Gastrocnemius medialis (tissue), 4 donors: ENCODE results near the gene SLC7A4. TPM values are rescaled to one million over a fixed set of nuclear protein-coding genes. Genes with fewer than 3 reads are reported as not detected.

Experiments used
- ATAC-seq, 2 donors: fragments of 150-250 bp; one replicate each; pipeline ENCODE4 v1.9.1; 2016
- DNase-seq, 2 donors: peaks; one replicate each; pipeline ENCODE4 v3.0.0-alpha.2; 2019
- H3K27ac ChIP-seq, 4 donors: fragments of 200-600 bp; sonication (generic); 1 replicate in 1 of 4; 2 replicates in 3 of 4; pipeline ENCODE4 v1.5.1; 2016 to 2018; ENCODE audit warnings: mild to moderate bottlenecking in 2 of 4, moderate library complexity in 1 of 4
- H3K27me3 ChIP-seq, 3 donors: fragments of 200-600 bp; sonication (generic) in 2 of 3; 1 replicate in 1 of 3; 2 replicates in 2 of 3; pipeline versions ENCODE4 v1.5.1 to v1.6.0; 2016 to 2019; ENCODE audit warnings: mild to moderate bottlenecking in 1 of 3, moderate library complexity in 1 of 3
- H3K36me3 ChIP-seq, 2 donors: fragments of 200-600 bp; sonication (generic) in 1 of 2; one replicate each; pipeline ENCODE4 v1.5.1; 2017 to 2018
- H3K4me1 ChIP-seq, 2 donors: fragments of 200-600 bp; sonication (generic) in 1 of 2; one replicate each; pipeline ENCODE4 v1.5.1; 2016 to 2017; ENCODE audit warnings: mild to moderate bottlenecking in 2 of 2
- H3K4me3 ChIP-seq, 4 donors: fragments of 200-600 bp; sonication (generic) in 3 of 4; 1 replicate in 1 of 4; 2 replicates in 3 of 4; pipeline ENCODE4 v1.5.1; 2016 to 2019; ENCODE audit warnings: mild to moderate bottlenecking in 2 of 4
- H3K9me3 ChIP-seq, 3 donors: fragments of 200-600 bp; sonication (generic) in 2 of 3; 1 replicate in 1 of 3; 2 replicates in 2 of 3; pipeline ENCODE4 v1.5.1; 2016 to 2019
- POLR2A ChIP-seq, 2 donors: fragments of 450-650 bp; IDR thresholded peaks; one replicate each; pipeline ENCODE4 v1.6.1; 2017; ENCODE audit warnings: antibody characterized with exemption in 2 of 2, mild to moderate bottlenecking in 2 of 2, moderate library complexity in 2 of 2
- in situ Hi-C, 4 donors: fragments of 200-750 bp; cut with MboI; loops; one replicate each; pipeline versions ENCODE4 v1.15.0 to v1.8.0; 2017; ENCODE audit warnings: low sequenced_read_pairs in 4 of 4
- intact Hi-C: fragments of 100-400 bp; cut with DNase I; formaldehyde crosslinking; loops from one replicate; pipeline ENCODE4 v1.15.1; 2023; ENCODE audit warnings: low total_unique reads
- total RNA-seq, 4 donors: library from RNA; depleted of rRNA; stranded (reverse); fragments of >200 nt; gene quantifications; one replicate each; pipeline versions ENCODE4 v1.1.0 to v1.2.3, GENCODE V29; 2016
- TF ChIP-seq, protein P1 (sequence below), 5 experiments: fragments of 450-650 bp in 3 of 5; fragments of 200-600 bp in 2 of 5; sonication (generic) in 2 of 5; IDR thresholded peaks in 4 of 5; conservative IDR thresholded peaks in 1 of 5; 1 replicate in 4 of 5; 2 replicates in 1 of 5; pipeline ENCODE4 v1.5.1; 2016 to 2019; ENCODE audit warnings: antibody characterized with exemption in 5 of 5, mild to moderate bottlenecking in 3 of 5, moderate library complexity in 3 of 5

Gene SLC7A4
- total RNA-seq, 4 donors from 2014 or later: not detected

DNA sequence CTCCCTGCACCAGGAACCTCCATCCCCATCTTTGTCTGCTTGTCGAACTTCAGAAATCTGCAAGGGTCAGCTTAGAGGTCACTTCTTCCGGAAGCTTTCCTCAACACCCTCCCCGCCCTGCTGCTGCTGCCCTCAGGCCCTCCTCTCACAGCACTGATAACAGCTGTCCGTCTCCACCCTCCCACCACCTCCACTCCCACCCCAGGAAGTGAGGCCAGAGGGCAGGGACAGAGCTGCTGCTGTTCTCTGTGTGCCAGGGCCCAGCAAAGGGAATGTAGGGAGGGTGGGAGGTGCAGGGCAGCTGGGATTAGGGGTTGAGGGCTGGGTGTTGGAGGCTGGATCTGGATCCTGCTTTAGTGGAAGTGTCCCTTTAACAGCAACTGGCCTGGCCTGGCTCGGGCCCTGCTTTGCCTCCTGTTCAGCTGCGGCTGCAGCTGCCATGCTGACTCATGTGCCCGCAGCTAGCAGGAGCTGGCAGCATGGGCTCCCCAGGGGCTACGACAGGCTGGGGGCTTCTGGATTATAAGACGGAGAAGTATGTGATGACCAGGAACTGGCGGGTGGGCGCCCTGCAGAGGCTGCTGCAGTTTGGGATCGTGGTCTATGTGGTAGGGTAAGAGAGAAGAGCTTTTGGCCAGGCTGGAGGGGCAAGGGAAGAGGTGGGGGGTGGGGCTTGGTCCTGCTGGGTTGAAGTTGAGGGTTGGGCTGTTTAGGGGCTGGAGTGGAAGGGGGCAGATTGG lies 17.5 kb downstream of the SLC7A4 start, which contains the start of gene P2RX6:
TSS of gene P2RX6 (plus strand) at position 440 of the 740 bp plus-strand sequence. CDS start at position 450, 10 bp downstream.
- TF ChIP-seq, protein P1, sequence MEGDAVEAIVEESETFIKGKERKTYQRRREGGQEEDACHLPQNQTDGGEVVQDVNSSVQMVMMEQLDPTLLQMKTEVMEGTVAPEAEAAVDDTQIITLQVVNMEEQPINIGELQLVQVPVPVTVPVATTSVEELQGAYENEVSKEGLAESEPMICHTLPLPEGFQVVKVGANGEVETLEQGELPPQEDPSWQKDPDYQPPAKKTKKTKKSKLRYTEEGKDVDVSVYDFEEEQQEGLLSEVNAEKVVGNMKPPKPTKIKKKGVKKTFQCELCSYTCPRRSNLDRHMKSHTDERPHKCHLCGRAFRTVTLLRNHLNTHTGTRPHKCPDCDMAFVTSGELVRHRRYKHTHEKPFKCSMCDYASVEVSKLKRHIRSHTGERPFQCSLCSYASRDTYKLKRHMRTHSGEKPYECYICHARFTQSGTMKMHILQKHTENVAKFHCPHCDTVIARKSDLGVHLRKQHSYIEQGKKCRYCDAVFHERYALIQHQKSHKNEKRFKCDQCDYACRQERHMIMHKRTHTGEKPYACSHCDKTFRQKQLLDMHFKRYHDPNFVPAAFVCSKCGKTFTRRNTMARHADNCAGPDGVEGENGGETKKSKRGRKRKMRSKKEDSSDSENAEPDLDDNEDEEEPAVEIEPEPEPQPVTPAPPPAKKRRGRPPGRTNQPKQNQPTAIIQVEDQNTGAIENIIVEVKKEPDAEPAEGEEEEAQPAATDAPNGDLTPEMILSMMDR (IDR thresholded peaks at IDR 0.05 in 4 of 5, conservative IDR thresholded peaks at IDR 0.05 in 1 of 5): no peak
- peak; percentile 52 to 70 for TF ChIP-seq POLR2A (IDR thresholded peaks at IDR 0.05)
- peaks cover 12 to 26% of the 10 kb centered on the region in 2 donors for H3K4me1 ChIP-seq
- DNase-seq (peak; percentile 47 to 82), ATAC-seq (peak; percentile 81 to 83)
- H3K27ac ChIP-seq: peak within 1 kb of the TSS; percentile 90 to 96 (median 94)
- no peaks in the 10 kb centered on the region for H3K9me3 ChIP-seq
- H3K27me3 ChIP-seq: no peaks in the 10 kb centered on the region
- in situ Hi-C loops: no loop called here
- H3K4me3 ChIP-seq: peak within 1 kb of the TSS; percentile 56 to 81 (median 73)
- H3K36me3 ChIP-seq: no peaks in the 10 kb centered on the region
- intact Hi-C loops: loop anchor here (1.0 to 5.0 kb wide), 3 partner anchors 30 to 627 kb away; partner anchors contain the start of genes LRRC74B, LZTR1 and SDF2L1

DNA sequence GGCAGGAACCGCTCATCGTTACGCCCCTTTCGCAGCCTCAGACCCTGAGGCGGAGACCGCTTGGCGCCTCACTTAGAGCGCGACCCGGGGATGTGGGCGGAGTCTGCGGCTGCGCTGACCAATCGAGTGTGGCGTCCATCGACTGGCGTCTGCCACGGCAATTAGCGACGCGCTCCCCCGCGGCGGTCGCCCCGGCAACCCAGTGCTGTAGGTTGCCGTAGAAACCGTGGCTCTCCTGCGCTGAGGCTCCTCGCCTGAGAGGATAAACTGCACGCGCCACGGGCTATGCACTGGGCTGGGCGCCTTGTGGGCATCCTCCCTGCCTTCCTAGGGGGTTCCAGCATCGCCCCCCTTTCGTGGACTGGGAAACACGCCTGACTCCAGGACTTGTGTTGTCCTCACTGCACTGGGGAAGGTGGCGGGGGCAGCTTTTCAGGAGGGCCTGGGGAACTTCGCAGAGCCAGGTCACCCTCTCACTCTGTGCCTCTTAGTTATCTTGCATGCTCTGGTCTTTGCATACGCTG lies 18.1 kb downstream of the SLC7A4 start:
- intact Hi-C loops: no loop called here
- peak overlapping the region; percentile 90 to 96 (median 94) for H3K27ac ChIP-seq
- DNase-seq: peak; percentile 67 to 78
- in situ Hi-C loops: no loop called here
- H3K36me3 ChIP-seq: no peaks in the 10 kb centered on the region
- no peak for TF ChIP-seq POLR2A (IDR thresholded peaks at IDR 0.05)
- TF ChIP-seq, protein P1 (IDR thresholded peaks at IDR 0.05 in 4 of 5, conservative IDR thresholded peaks at IDR 0.05 in 1 of 5): no peak
- peaks cover 12 to 26% of the 10 kb centered on the region in 2 donors for H3K4me1 ChIP-seq
- H3K27me3 ChIP-seq: no peaks in the 10 kb centered on the region
- H3K4me3 ChIP-seq: peak overlapping the region; percentile 56 to 81 (median 73)
- H3K9me3 ChIP-seq: no peaks in the 10 kb centered on the region
- ATAC-seq: peak; percentile 71 to 79

DNA sequence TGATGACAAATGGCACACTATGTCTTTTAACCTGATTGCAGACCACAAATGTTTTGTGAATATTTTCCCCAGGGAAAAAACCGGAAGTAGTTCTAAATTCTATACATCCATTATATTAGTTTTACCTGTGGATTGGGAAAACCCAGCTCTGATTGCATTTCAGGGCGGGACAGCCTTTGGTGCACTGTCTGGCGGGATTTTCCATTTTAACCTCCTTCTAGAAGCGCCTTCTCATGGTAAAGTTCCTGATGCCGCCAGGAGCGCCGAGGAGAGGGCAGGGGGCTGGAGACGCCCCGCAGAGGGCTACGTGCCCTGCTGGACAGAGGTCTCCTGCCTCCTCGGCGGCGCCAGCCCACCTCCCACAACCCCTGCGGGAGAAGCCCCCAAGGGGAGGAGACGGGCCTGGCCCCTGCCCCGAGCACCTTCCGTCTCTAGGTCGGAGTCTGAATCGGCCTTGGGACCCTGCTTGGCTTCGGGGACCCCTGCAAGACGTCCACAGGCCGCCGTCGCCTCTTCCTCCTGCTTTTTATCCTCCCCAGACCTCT lies 18.6 kb downstream of the SLC7A4 start:
- Histone ChIP-seq H3K9me3 (no peaks in the 10 kb centered on the region), H3K27ac (peak overlapping the region; percentile 90 to 96 (median 94)), H3K36me3 (no peaks in the 10 kb centered on the region), H3K4me3 (peak overlapping the region; percentile 56 to 81 (median 73)), H3K27me3 (no peaks in the 10 kb centered on the region), H3K4me1 (peaks cover 12 to 26% of the 10 kb centered on the region in 2 donors)
- TF ChIP-seq, protein P1 (IDR thresholded peaks at IDR 0.05 in 4 of 5, conservative IDR thresholded peaks at IDR 0.05 in 1 of 5): no peak
- no peak for TF ChIP-seq POLR2A (IDR thresholded peaks at IDR 0.05)
- DNase-seq (no peak), ATAC-seq (no peak)
- in situ Hi-C loops: no loop called here
- intact Hi-C loops: no loop called here

DNA sequence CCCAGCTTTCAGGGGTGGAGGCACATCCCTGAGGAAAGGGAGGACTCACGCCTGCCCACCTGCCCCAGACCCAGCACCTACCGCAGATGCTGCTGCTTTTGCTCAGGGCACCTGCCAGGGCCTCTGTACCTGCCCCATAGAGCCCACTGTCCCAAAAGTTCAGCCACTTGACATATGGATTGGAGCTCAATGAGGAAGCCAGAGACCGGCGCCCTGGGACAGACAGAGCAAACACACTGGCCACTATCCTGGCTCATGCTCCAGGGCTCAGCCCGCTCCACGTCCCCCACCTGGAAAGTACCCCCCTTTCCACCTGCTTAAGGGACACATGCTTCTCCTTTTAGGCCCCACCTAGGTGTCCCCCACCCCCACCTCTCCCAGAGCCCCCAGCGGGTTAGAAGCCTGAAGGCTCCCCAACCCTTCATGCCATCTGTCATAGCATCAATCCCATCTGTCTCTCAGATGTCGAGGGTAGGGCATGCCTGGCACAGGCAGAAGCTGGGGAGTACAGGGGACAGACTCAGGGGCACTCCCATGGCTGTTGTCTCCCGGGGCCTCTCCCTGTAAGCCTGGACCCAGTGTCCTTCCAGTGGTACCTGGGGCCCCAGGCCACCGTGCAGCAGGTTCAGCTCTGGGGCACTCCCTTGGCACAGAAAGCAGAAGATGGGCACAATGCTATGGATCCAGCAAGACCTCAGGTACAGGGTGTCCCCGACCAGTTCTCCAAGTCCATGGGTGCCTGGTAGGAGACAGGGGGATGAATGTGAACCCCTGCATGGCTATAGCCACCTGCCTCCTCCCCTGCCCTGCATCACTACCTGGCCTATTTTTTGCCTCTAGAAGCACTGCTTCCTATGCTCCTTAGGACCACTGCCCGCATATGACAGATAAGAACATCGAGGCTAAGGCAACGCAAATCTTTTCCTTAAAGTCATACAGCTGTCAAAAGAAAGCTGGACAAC lies 19.6 kb downstream of the SLC7A4 start:
- H3K9me3 ChIP-seq: no peaks in the 10 kb centered on the region
- in situ Hi-C loops: no loop called here
- no peaks in the 10 kb centered on the region for H3K27me3 ChIP-seq
- intact Hi-C loops: no loop called here
- TF ChIP-seq, protein P1 (IDR thresholded peaks at IDR 0.05 in 4 of 5, conservative IDR thresholded peaks at IDR 0.05 in 1 of 5): no peak
- TF ChIP-seq POLR2A (IDR thresholded peaks at IDR 0.05): no peak
- H3K27ac ChIP-seq: no peak overlapping the region
- ATAC-seq: no peak
- H3K36me3 ChIP-seq: no peaks in the 10 kb centered on the region
- no peak for DNase-seq
- H3K4me1 ChIP-seq: peaks cover 12 to 26% of the 10 kb centered on the region in 2 donors
- H3K4me3 ChIP-seq: no peak overlapping the region
